Measurements from ENCODE around the gene MED25.

The MED25 gene

GRCh38 chr19:49877879-49878743, 60.0 kb downstream of the MED25 start:
- H3K27me3 ChIP-seq (ENCODE audit: low read depth, low read length) = no peaks in the 10 kb centered on the region
- H3K27ac ChIP-seq (ENCODE audit: low read length) = peak overlapping the region; percentile 99
- peaks cover 34 to 54% of the 10 kb centered on the region in 2 donors for H3K36me3 ChIP-seq (ENCODE audit: control insufficient read depth in 1 of 2, insufficient read depth in 2 of 2, low read length in 2 of 2)
- peak overlapping the region; percentile 92 to 93 for H3K4me3 ChIP-seq (ENCODE audit: low read depth in 1 of 2, low read length in 2 of 2)
- peaks cover 10 to 29% of the 10 kb centered on the region in 2 donors for H3K4me1 ChIP-seq (ENCODE audit: control insufficient read depth in 1 of 2, insufficient read depth in 2 of 2, low read length in 2 of 2)
- no peaks in the 10 kb centered on the region for H3K9me3 ChIP-seq (ENCODE audit: control insufficient read depth in 1 of 2, low read length in 2 of 2)

- H3K36me3 ChIP-seq (ENCODE audit: control insufficient read depth in 1 of 2, insufficient read depth in 2 of 2, low read length in 2 of 2) = peaks cover 40 to 60% of the 10 kb centered on the region in 2 donors
- H3K4me1 ChIP-seq (ENCODE audit: control insufficient read depth in 1 of 2, insufficient read depth in 2 of 2, low read length in 2 of 2) = peaks cover 10 to 29% of the 10 kb centered on the region in 2 donors
- H3K27ac ChIP-seq (ENCODE audit: low read length) = peak overlapping the region; percentile 99
- no peaks in the 10 kb centered on the region for H3K9me3 ChIP-seq (ENCODE audit: control insufficient read depth in 1 of 2, low read length in 2 of 2)
- H3K27me3 ChIP-seq (ENCODE audit: low read depth, low read length) = no peaks in the 10 kb centered on the region
- H3K4me3 ChIP-seq (ENCODE audit: low read depth in 1 of 2, low read length in 2 of 2) = peak overlapping the region; percentile 92 to 93
Observed at GRCh38 chr19:49878744-49879070, 60.6 kb downstream of the MED25 start.

- Histone ChIP-seq H3K36me3 (ENCODE audit: control insufficient read depth in 1 of 2, insufficient read depth in 2 of 2, low read length in 2 of 2) (peaks cover 41 to 67% of the 10 kb centered on the region in 2 donors), H3K27ac (ENCODE audit: low read length) (no peak overlapping the region)
Observed at GRCh38 chr19:49879243-49879963, 61.3 kb downstream of the MED25 start.

GRCh38 chr19:49880162-49880869, 62.2 kb downstream of the MED25 start:
- Histone ChIP-seq H3K4me3 (ENCODE audit: low read depth in 1 of 2, low read length in 2 of 2) (no peak overlapping the region), H3K36me3 (ENCODE audit: control insufficient read depth in 1 of 2, insufficient read depth in 2 of 2, low read length in 2 of 2) (peaks cover 48 to 74% of the 10 kb centered on the region in 2 donors), H3K4me1 (ENCODE audit: control insufficient read depth in 1 of 2, insufficient read depth in 2 of 2, low read length in 2 of 2) (peaks cover 10 to 19% of the 10 kb centered on the region in 2 donors), H3K27ac (ENCODE audit: low read length) (no peak overlapping the region), H3K27me3 (ENCODE audit: low read depth, low read length) (no peaks in the 10 kb centered on the region), H3K9me3 (ENCODE audit: control insufficient read depth in 1 of 2, low read length in 2 of 2) (no peaks in the 10 kb centered on the region)

More at GRCh38 chr19:49879243-49879963, 61.3 kb downstream of the MED25 start:
- H3K4me1 ChIP-seq (ENCODE audit: control insufficient read depth in 1 of 2, insufficient read depth in 2 of 2, low read length in 2 of 2) = peaks cover 10 to 28% of the 10 kb centered on the region in 2 donors
- H3K9me3 ChIP-seq (ENCODE audit: control insufficient read depth in 1 of 2, low read length in 2 of 2) = no peaks in the 10 kb centered on the region
- H3K27me3 ChIP-seq (ENCODE audit: low read depth, low read length) = no peaks in the 10 kb centered on the region
- H3K4me3 ChIP-seq (ENCODE audit: low read depth in 1 of 2, low read length in 2 of 2) = no peak overlapping the region

- H3K27me3 ChIP-seq (ENCODE audit: low read depth, low read length) = no peaks in the 10 kb centered on the region
- H3K4me3 ChIP-seq (ENCODE audit: low read depth in 1 of 2, low read length in 2 of 2) = no peak overlapping the region
- peaks cover 48 to 76% of the 10 kb centered on the region in 2 donors for H3K36me3 ChIP-seq (ENCODE audit: control insufficient read depth in 1 of 2, insufficient read depth in 2 of 2, low read length in 2 of 2)
- no peak overlapping the region for H3K27ac ChIP-seq (ENCODE audit: low read length)
- H3K9me3 ChIP-seq (ENCODE audit: control insufficient read depth in 1 of 2, low read length in 2 of 2) = no peaks in the 10 kb centered on the region
- peaks cover 6 to 13% of the 10 kb centered on the region in 2 donors for H3K4me1 ChIP-seq (ENCODE audit: control insufficient read depth in 1 of 2, insufficient read depth in 2 of 2, low read length in 2 of 2)
Observed at GRCh38 chr19:49881186-49881585, 63.1 kb downstream of the MED25 start.

- Histone ChIP-seq H3K27ac (ENCODE audit: low read length) (no peak overlapping the region), H3K9me3 (ENCODE audit: control insufficient read depth in 1 of 2, low read length in 2 of 2) (no peaks in the 10 kb centered on the region), H3K4me3 (ENCODE audit: low read depth in 1 of 2, low read length in 2 of 2) (no peak overlapping the region), H3K4me1 (ENCODE audit: control insufficient read depth in 1 of 2, insufficient read depth in 2 of 2, low read length in 2 of 2) (peaks cover 6 to 13% of the 10 kb centered on the region in 2 donors), H3K36me3 (ENCODE audit: control insufficient read depth in 1 of 2, insufficient read depth in 2 of 2, low read length in 2 of 2) (peaks cover 48 to 74% of the 10 kb centered on the region in 2 donors), H3K27me3 (ENCODE audit: low read depth, low read length) (no peaks in the 10 kb centered on the region)
Observed at GRCh38 chr19:49881672-49882394, 63.7 kb downstream of the MED25 start.

GRCh38 chr19:49882643-49883042, 64.6 kb downstream of the MED25 start:
- Histone ChIP-seq H3K27ac (ENCODE audit: low read length) (no peak overlapping the region), H3K36me3 (ENCODE audit: control insufficient read depth in 1 of 2, insufficient read depth in 2 of 2, low read length in 2 of 2) (peaks cover 48 to 73% of the 10 kb centered on the region in 2 donors), H3K4me3 (ENCODE audit: low read depth in 1 of 2, low read length in 2 of 2) (no peak overlapping the region), H3K27me3 (ENCODE audit: low read depth, low read length) (no peaks in the 10 kb centered on the region), H3K4me1 (ENCODE audit: control insufficient read depth in 1 of 2, insufficient read depth in 2 of 2, low read length in 2 of 2) (peaks cover 6 to 13% of the 10 kb centered on the region in 2 donors), H3K9me3 (ENCODE audit: control insufficient read depth in 1 of 2, low read length in 2 of 2) (no peaks in the 10 kb centered on the region)

GRCh38 chr19:49883094-49883493, 65.0 kb downstream of the MED25 start:
- H3K27ac ChIP-seq (ENCODE audit: low read length) = no peak overlapping the region
- no peaks in the 10 kb centered on the region for H3K27me3 ChIP-seq (ENCODE audit: low read depth, low read length)
- H3K4me3 ChIP-seq (ENCODE audit: low read depth in 1 of 2, low read length in 2 of 2) = no peak overlapping the region
- peaks cover 6 to 10% of the 10 kb centered on the region in 2 donors for H3K4me1 ChIP-seq (ENCODE audit: control insufficient read depth in 1 of 2, insufficient read depth in 2 of 2, low read length in 2 of 2)
- no peaks in the 10 kb centered on the region for H3K9me3 ChIP-seq (ENCODE audit: control insufficient read depth in 1 of 2, low read length in 2 of 2)
- peaks cover 48 to 76% of the 10 kb centered on the region in 2 donors for H3K36me3 ChIP-seq (ENCODE audit: control insufficient read depth in 1 of 2, insufficient read depth in 2 of 2, low read length in 2 of 2)

GRCh38 chr19:49884109-49884508, 66.0 kb downstream of the MED25 start:
- H3K36me3 ChIP-seq (ENCODE audit: control insufficient read depth in 1 of 2, insufficient read depth in 2 of 2, low read length in 2 of 2) = peaks cover 48 to 78% of the 10 kb centered on the region in 2 donors

GRCh38 chr19:49884760-49885159, 66.7 kb downstream of the MED25 start:
- H3K9me3 ChIP-seq (ENCODE audit: control insufficient read depth in 1 of 2, low read length in 2 of 2) = no peaks in the 10 kb centered on the region
- H3K36me3 ChIP-seq (ENCODE audit: control insufficient read depth in 1 of 2, insufficient read depth in 2 of 2, low read length in 2 of 2) = peaks cover 48 to 72% of the 10 kb centered on the region in 2 donors
- no peak overlapping the region for H3K27ac ChIP-seq (ENCODE audit: low read length)
- H3K4me3 ChIP-seq (ENCODE audit: low read depth in 1 of 2, low read length in 2 of 2) = no peak overlapping the region
- H3K4me1 ChIP-seq (ENCODE audit: control insufficient read depth in 1 of 2, insufficient read depth in 2 of 2, low read length in 2 of 2) = peaks cover 0 to 2% of the 10 kb centered on the region in 2 donors
- H3K27me3 ChIP-seq (ENCODE audit: low read depth, low read length) = no peaks in the 10 kb centered on the region

More at GRCh38 chr19:49884109-49884508, 66.0 kb downstream of the MED25 start:
- no peaks in the 10 kb centered on the region for H3K27me3 ChIP-seq (ENCODE audit: low read depth, low read length)
- no peak overlapping the region for H3K27ac ChIP-seq (ENCODE audit: low read length)
- H3K9me3 ChIP-seq (ENCODE audit: control insufficient read depth in 1 of 2, low read length in 2 of 2) = no peaks in the 10 kb centered on the region
- H3K4me1 ChIP-seq (ENCODE audit: control insufficient read depth in 1 of 2, insufficient read depth in 2 of 2, low read length in 2 of 2) = no peaks in the 10 kb centered on the region
- H3K4me3 ChIP-seq (ENCODE audit: low read depth in 1 of 2, low read length in 2 of 2) = no peak overlapping the region

Measured in muscle layer of duodenum (tissue), 2 donors.